A549 (cell line): ENCODE results near the gene MRPL4. TPM values are rescaled to one million over a fixed set of nuclear protein-coding genes. Genes with fewer than 3 reads are reported as not detected.

ENCODE experiments used
- ATAC-seq, 2 experiments: fragments of 200-7000 bp in 1 of 2; fragments of >200 bp in 1 of 2; cut with Nextera tagmentation in 1 of 2; cut with Tn5 transposase in 1 of 2; 3 replicates each; pipeline versions ENCODE4 v1.8.0 to v1.9.1; 2018 to 2020; ENCODE audit warnings: mild to moderate bottlenecking in 1 of 2, moderate library complexity in 1 of 2
- CTCF ChIA-PET: fragments of 300-600 bp; sonication (Branson Sonifier 250); formaldehyde crosslinking; extraction: SDS; loops from one replicate; lab custom pipeline; 2021; ENCODE audit warnings: antibody characterized with exemption, inconsistent platforms; lab: Yijun Ruan, JAX
- POLR2A ChIA-PET: fragments of 350-600 bp; formaldehyde crosslinking; extraction: SDS; loops from one replicate; lab custom pipeline; 2021; ENCODE audit warnings: antibody characterized with exemption, inconsistent platforms; lab: Yijun Ruan, JAX
- DNase-seq, 2 experiments: peaks; one replicate each; pipeline versions ENCODE4 v3.0.0 to v3.0.0-alpha.2; 2011 to 2016; ENCODE audit warnings: low read depth in 1 of 2, low spot score in 1 of 2
- FAIRE-seq: peaks from 2 replicates; lab custom pipeline; 2011; peaks lifted over from hg19 to GRCh38; lab: Jason Lieb, UNC
- H3K27ac ChIP-seq, 2 experiments: fragments of >200 bp; sonication (Bioruptor Twin); formaldehyde crosslinking; 3 replicates each; pipeline ENCODE4 v1.5.1; 2016 to 2017
- H3K4me1 ChIP-seq: fragments of >200 bp; sonication (Bioruptor Twin); formaldehyde crosslinking; 3 replicates; pipeline ENCODE4 v1.6.1; 2016
- H3K4me2 ChIP-seq: fragments of >200 bp; sonication (Bioruptor Twin); formaldehyde crosslinking; 3 replicates; pipeline ENCODE4 v1.6.1; 2016
- H3K4me3 ChIP-seq: fragments of >200 bp; sonication (Bioruptor Twin); formaldehyde crosslinking; 3 replicates; pipeline ENCODE4 v1.5.1; 2016
- H3K9me3 ChIP-seq: fragments of >200 bp; sonication (Bioruptor Twin); formaldehyde crosslinking; 3 replicates; pipeline ENCODE4 v1.6.1; 2016
- ATOH8 ChIP-seq: fragments of 250-450 bp; sonication (Bioruptor Pico); IDR thresholded peaks from 2 replicates; pipeline ENCODE4 v1.5.0; 2020; ENCODE audit warnings: low read depth, mild to moderate bottlenecking, moderate library complexity
- BHLHE40 ChIP-seq: IDR thresholded peaks from 2 replicates; pipeline ENCODE4 v1.6.1; 2012; ENCODE audit warnings: low read depth, low read length, inconsistent platforms
- CEBPB ChIP-seq, 2 experiments: fragments of >200 bp in 1 of 2; sonication (Bioruptor Twin) in 1 of 2; formaldehyde crosslinking in 1 of 2; IDR thresholded peaks; 2 replicates each; pipeline ENCODE4 v1.6.1; 2012 to 2016
- CHD4 ChIP-seq: fragments of 200-600 bp; sonication (generic); IDR thresholded peaks from 2 replicates; pipeline ENCODE4 v1.6.1; 2016; ENCODE audit warnings: antibody characterized with exemption, mild to moderate bottlenecking, borderline replicate concordance
- E2F6 ChIP-seq: IDR thresholded peaks from 2 replicates; pipeline ENCODE4 v1.6.1; 2012; ENCODE audit warnings: low read depth, borderline replicate concordance
- EHMT2 ChIP-seq: fragments of 200-600 bp; sonication (generic); IDR thresholded peaks from 2 replicates; pipeline ENCODE4 v1.6.1; 2016; ENCODE audit warnings: antibody characterized with exemption, low read depth, mild to moderate bottlenecking, moderate library complexity
- EP300 ChIP-seq, 2 experiments: fragments of >200 bp; sonication (Bioruptor Twin); formaldehyde crosslinking; IDR thresholded peaks; 2 replicates in 1 of 2; 3 replicates in 1 of 2; pipeline ENCODE4 v1.6.1; 2016 to 2017
- HDAC2 ChIP-seq: fragments of 200-600 bp; sonication (generic); IDR thresholded peaks from 2 replicates; pipeline ENCODE4 v1.6.1; 2016
- HEYL ChIP-seq: fragments of 250-450 bp; sonication (Bioruptor Pico); IDR thresholded peaks from 2 replicates; pipeline ENCODE4 v1.8.0; 2021; ENCODE audit warnings: mild to moderate bottlenecking, moderate library complexity
- HOXB5 ChIP-seq: fragments of 250-450 bp; sonication (Bioruptor Pico); IDR thresholded peaks from 2 replicates; pipeline ENCODE4 v1.5.0; 2020; ENCODE audit warnings: mild to moderate bottlenecking, moderate library complexity
- KDM5A ChIP-seq: fragments of 200-600 bp; sonication (generic); IDR thresholded peaks from 2 replicates; pipeline ENCODE4 v1.6.1; 2016; ENCODE audit warnings: antibody characterized with exemption, mild to moderate bottlenecking
- MAX ChIP-seq: IDR thresholded peaks from 2 replicates; pipeline ENCODE4 v1.6.1; 2012
- MYC ChIP-seq: IDR thresholded peaks from 2 replicates; pipeline ENCODE4 v1.6.1; 2012; ENCODE audit warnings: mild to moderate bottlenecking, inconsistent platforms, low read length, improper control_type of control experiment, borderline replicate concordance
- NFE2L2 ChIP-seq: fragments of 150-350 bp; conservative IDR thresholded peaks from 2 replicates; pipeline ENCODE4 v1.6.1; 2014; ENCODE audit warnings: low read length
- PHF8 ChIP-seq: fragments of 200-600 bp; sonication (generic); IDR thresholded peaks from 2 replicates; pipeline ENCODE4 v1.6.1; 2016; ENCODE audit warnings: low read depth, mild to moderate bottlenecking, antibody characterized with exemption, moderate library complexity, borderline replicate concordance
- RCOR1 ChIP-seq: fragments of 150-350 bp; IDR thresholded peaks from 2 replicates; pipeline ENCODE4 v1.6.1; 2014; ENCODE audit warnings: antibody characterized with exemption, low read length, low read depth
- RNF2 ChIP-seq: fragments of 200-600 bp; sonication (generic); IDR thresholded peaks from 2 replicates; pipeline ENCODE4 v1.6.1; 2016; ENCODE audit warnings: low read depth, mild to moderate bottlenecking, antibody characterized with exemption, moderate library complexity, borderline replicate concordance
- TFCP2L1 ChIP-seq: fragments of 250-450 bp; sonication (Bioruptor Pico); IDR thresholded peaks from 2 replicates; pipeline ENCODE4 v1.5.0; 2021; ENCODE audit warnings: mild to moderate bottlenecking
- USF2 ChIP-seq: fragments of 450-650 bp; IDR thresholded peaks from 2 replicates; pipeline ENCODE4 v1.6.1; 2014; ENCODE audit warnings: antibody characterized with exemption
- ZC3H11A ChIP-seq: fragments of 450-650 bp; IDR thresholded peaks from 2 replicates; pipeline ENCODE4 v1.6.1; 2014; ENCODE audit warnings: antibody characterized with exemption, mild to moderate bottlenecking
- ZNF302 ChIP-seq: fragments of 250-450 bp; sonication (Bioruptor Pico); IDR thresholded peaks from 2 replicates; pipeline ENCODE4 v1.9.0; 2021; ENCODE audit warnings: inconsistent platforms, mild to moderate bottlenecking, moderate library complexity
- ZSCAN20 ChIP-seq: fragments of 250-450 bp; sonication (Bioruptor Pico); IDR thresholded peaks from 2 replicates; pipeline ENCODE4 v1.8.0; 2022; ENCODE audit warnings: mild to moderate bottlenecking, moderate library complexity
- WGBS: methylation state at CpG from one replicate; pipeline ENCODE4 v1.1.6; 2017; ENCODE audit errors: missing lambda C conversion rate; 5-methylcytosine and 5-hydroxymethylcytosine counted together
- polyA plus RNA-seq, 4 experiments: library from polyadenylated mRNA; depleted of rRNA in 3 of 4; stranded (reverse); fragments of >200 nt; fragmentation: RNase III in 1 of 4; extraction: RNeasy Plus Mini Kit Qiagen cat#74134 plus additional on column Dnase treatment in 1 of 4; gene quantifications; 2 replicates in 3 of 4; 3 replicates in 1 of 4; pipeline ENCODE4 v1.2.3, GENCODE V29; 2011 to 2017

MRPL4 gene
- polyA plus RNA-seq, 2 of the 4 experiments (the other 2 are of a cell fraction): 26.4 to 52.2 TPM

GRCh38 chr19:10294368-10294697 lies 42.3 kb downstream of the MRPL4 start:
- ChIA-PET CTCF (interaction anchor here (1.1 to 1.3 kb wide), 2 partner anchors 25 to 94 kb away, joined by 3 to 5 read pairs; no protein-coding TSS in a partner anchor), POLR2A (interaction anchor here (0.5 kb wide), 1 partner anchor 133 kb away, joined by 4 read pairs; no protein-coding TSS in a partner anchor)
- WGBS: 96% methylated on average over 14 of the region's 25 CpGs
- DNase-seq (no peak), FAIRE-seq (no peak), ATAC-seq (no peak)
- Histone ChIP-seq H3K4me3 (no peak overlapping the region), H3K9me3 (no peaks in the 10 kb centered on the region), H3K4me1 (peaks cover 16% of the 10 kb centered on the region), H3K4me2 (no peak overlapping the region), H3K27ac (no peak overlapping the region)
- TF ChIP-seq ATOH8 (CRISPR knock-in tag): no peak
- TF ChIP-seq CHD4: no peak
- TF ChIP-seq HDAC2: no peak
- TF ChIP-seq TFCP2L1 (CRISPR knock-in tag): no peak
- no peak for TF ChIP-seq CEBPB (IDR thresholded peaks at IDR 0.05)

- WGBS: 13% methylated on average over 10 of the region's 48 CpGs
Observed at GRCh38 chr19:10295305-10295846, 43.4 kb downstream of the MRPL4 start.

GRCh38 chr19:10295847-10296591 lies 44.0 kb downstream of the MRPL4 start:
- TF ChIP-seq EHMT2 (no peak), BHLHE40 (no peak), ZNF302 (CRISPR knock-in tag) (no peak)
- H3K4me2 ChIP-seq: peak overlapping the region; percentile 77
- H3K27ac ChIP-seq: peak overlapping the region; percentile 47 to 50; a peak in 5 of 6 replicates
- no peak for FAIRE-seq
- no peak for DNase-seq
- 79% methylated on average over 27 of the region's 58 CpGs for WGBS
- H3K9me3 ChIP-seq: no peaks in the 10 kb centered on the region
- CTCF ChIA-PET: interaction anchor here (1.4 to 1.6 kb wide), 2 partner anchors 12 to 27 kb away, joined by 3 to 5 read pairs; no protein-coding TSS in a partner anchor
- POLR2A ChIA-PET: no interaction called here
- H3K4me3 ChIP-seq: peak overlapping the region; percentile 47
- peaks cover 6% of the 10 kb centered on the region for H3K4me1 ChIP-seq
- ATAC-seq: no peak

More at GRCh38 chr19:10295305-10295846, 43.4 kb downstream of the MRPL4 start:
- ATAC-seq (peak; percentile 52 to 58), DNase-seq (peak in 1 of 2 experiments; percentile 61), FAIRE-seq (no peak)
- peak overlapping the region; percentile 47 for H3K4me3 ChIP-seq
- peak overlapping the region; percentile 47 to 50; a peak in 5 of 6 replicates for H3K27ac ChIP-seq
- H3K9me3 ChIP-seq: no peaks in the 10 kb centered on the region
- TF ChIP-seq RCOR1 (no peak), PHF8 (no peak), USF2 (no peak), EP300 (IDR thresholded peaks at IDR 0.05) (no peak), RNF2 (no peak), NFE2L2 (no peak), E2F6 (peak; percentile 18; the same call in 1 of the 2 replicates), ZSCAN20 (no peak), HEYL (no peak), MYC (no peak), ZC3H11A (no peak), MAX (peak; percentile 58), KDM5A (no peak), CHD4 (no peak), HOXB5 (CRISPR knock-in tag) (no peak)
- peak overlapping the region; percentile 77 for H3K4me2 ChIP-seq
- peaks cover 12% of the 10 kb centered on the region for H3K4me1 ChIP-seq
- POLR2A ChIA-PET: no interaction called here
- CTCF ChIA-PET: interaction anchor here (1.4 to 1.6 kb wide), 2 partner anchors 13 to 26 kb away, joined by 3 to 5 read pairs; no protein-coding TSS in a partner anchor
